GM23338 (cell line): ENCODE results near the gene TM9SF4. TPM values are rescaled to one million over a fixed set of nuclear protein-coding genes. Genes with fewer than 3 reads are reported as not detected.

Source experiments
- ATAC-seq: fragments of 200-7000 bp; cut with Tn5 transposase; 3 replicates; pipeline ENCODE4 v1.9.1; 2020
- DNase-seq: peaks from one replicate; pipeline ENCODE4 v3.0.0-alpha.2; 2015; ENCODE audit warnings: low spot score
- H2AFZ ChIP-seq: fragments of 200-600 bp; sonication (generic); 2 replicates; pipeline ENCODE4 v1.8.0; 2016; ENCODE audit warnings: antibody characterized with exemption, mild to moderate bottlenecking, moderate library complexity
- H3F3A ChIP-seq: fragments of 200-600 bp; sonication (generic); replicated peaks from 2 replicates; pipeline ENCODE4 v1.8.0; 2017; ENCODE audit warnings: antibody characterized with exemption, mixed run types, low read depth
- H3K27ac ChIP-seq: fragments of 200-600 bp; sonication (generic); 2 replicates; pipeline ENCODE4 v1.6.1; 2016; ENCODE audit warnings: low read depth
- H3K27me3 ChIP-seq: fragments of 200-600 bp; sonication (generic); 2 replicates; pipeline ENCODE4 v1.8.0; 2016; ENCODE audit warnings: mild to moderate bottlenecking, mixed run types, moderate library complexity; ENCODE audit not compliant: insufficient read depth
- H3K36me3 ChIP-seq: fragments of 200-600 bp; sonication (generic); 2 replicates; pipeline ENCODE4 v1.8.0; 2016; ENCODE audit warnings: mild to moderate bottlenecking; ENCODE audit not compliant: insufficient read depth
- H3K4me1 ChIP-seq: fragments of 200-600 bp; sonication (generic); 2 replicates; pipeline ENCODE4 v1.8.0; 2016; ENCODE audit warnings: mild to moderate bottlenecking, moderate library complexity; ENCODE audit not compliant: insufficient read depth
- H3K4me2 ChIP-seq: fragments of 200-600 bp; sonication (generic); 2 replicates; pipeline ENCODE4 v1.7.1; 2017; ENCODE audit warnings: mixed run types
- H3K4me3 ChIP-seq: fragments of 200-600 bp; sonication (generic); 2 replicates; pipeline ENCODE4 v1.6.1; 2016; ENCODE audit warnings: mixed run types
- H3K79me2 ChIP-seq: fragments of 200-600 bp; sonication (generic); replicated peaks from 2 replicates; pipeline ENCODE4 v1.8.0; 2017; ENCODE audit warnings: mild to moderate bottlenecking; ENCODE audit not compliant: insufficient read depth
- H3K9me2 ChIP-seq: fragments of 200-600 bp; sonication (generic); 2 replicates; pipeline ENCODE4 v1.8.0; 2017; ENCODE audit not compliant: insufficient read depth
- H4K20me1 ChIP-seq: fragments of 200-600 bp; sonication (generic); replicated peaks from 2 replicates; pipeline ENCODE4 v1.8.0; 2017; ENCODE audit warnings: mild to moderate bottlenecking; ENCODE audit not compliant: insufficient read depth
- H3K27ac Mint-ChIP-seq: 2 replicates; pipeline ENCODE4 v1.8.0; 2020; ENCODE audit warnings: inconsistent platforms, mild to moderate bottlenecking, moderate library complexity, mixed read lengths
- H3K27me3 Mint-ChIP-seq: 3 replicates; pipeline ENCODE4 v1.8.0; 2022; ENCODE audit warnings: low read depth, mild to moderate bottlenecking, moderate library complexity, mixed read lengths, inconsistent platforms; ENCODE audit not compliant: insufficient read depth, poor library complexity
- H3K36me3 Mint-ChIP-seq: 3 replicates; pipeline ENCODE4 v1.8.0; 2021; ENCODE audit warnings: low read depth, mild to moderate bottlenecking, inconsistent platforms, moderate library complexity, mixed read lengths
- H3K4me1 Mint-ChIP-seq: 3 replicates; pipeline ENCODE4 v1.8.0; 2020; ENCODE audit warnings: mild to moderate bottlenecking, inconsistent platforms, mixed read lengths
- H3K4me3 Mint-ChIP-seq: 3 replicates; pipeline ENCODE4 v1.8.0; 2021; ENCODE audit warnings: moderate library complexity, mild to moderate bottlenecking, inconsistent platforms, mixed read lengths
- H3K9me3 Mint-ChIP-seq: 3 replicates; pipeline ENCODE4 v1.8.0; 2020; ENCODE audit warnings: moderate library complexity, mild to moderate bottlenecking, inconsistent platforms, mixed read lengths
- CREB1 ChIP-seq: fragments of 250-450 bp; sonication (Bioruptor Pico); IDR thresholded peaks from 2 replicates; pipeline ENCODE4 v1.5.0; 2020; ENCODE audit warnings: low read depth, mild to moderate bottlenecking, moderate library complexity
- EZH2 ChIP-seq: fragments of 200-600 bp; sonication (generic); IDR thresholded peaks from one replicate; pipeline ENCODE4 v1.8.0; 2017; ENCODE audit warnings: antibody characterized with exemption, mild to moderate bottlenecking, low read depth; ENCODE audit not compliant: unreplicated experiment
- EZH2phosphoT487 ChIP-seq: fragments of 200-600 bp; sonication (generic); IDR thresholded peaks from one replicate; pipeline ENCODE4 v1.8.1; 2018; ENCODE audit warnings: antibody characterized with exemption; ENCODE audit not compliant: unreplicated experiment
- JUNB ChIP-seq: IDR thresholded peaks from one replicate; pipeline ENCODE4 v1.6.1; 2016; ENCODE audit warnings: antibody characterized with exemption; ENCODE audit not compliant: unreplicated experiment
- NANOG ChIP-seq: IDR thresholded peaks from 2 replicates; pipeline ENCODE4 v1.6.1; 2016; ENCODE audit warnings: antibody characterized with exemption, borderline replicate concordance
- POLR2AphosphoS5 ChIP-seq: IDR thresholded peaks from 2 replicates; pipeline ENCODE4 v1.6.1; 2016; ENCODE audit warnings: antibody characterized with exemption, low read depth
- STAT1 ChIP-seq: IDR thresholded peaks from one replicate; pipeline ENCODE4 v1.6.1; 2016; ENCODE audit warnings: antibody characterized with exemption; ENCODE audit not compliant: unreplicated experiment
- ZNF114 ChIP-seq: fragments of 250-450 bp; sonication (Bioruptor Pico); IDR thresholded peaks from 2 replicates; pipeline ENCODE4 v1.5.0; 2020; ENCODE audit warnings: mild to moderate bottlenecking, moderate library complexity
- ZNF331 ChIP-seq: fragments of 250-450 bp; sonication (Bioruptor Pico); IDR thresholded peaks from 2 replicates; pipeline ENCODE4 v1.5.0; 2020; ENCODE audit warnings: low read depth, mild to moderate bottlenecking, moderate library complexity
- polyA plus RNA-seq: library from polyadenylated mRNA; unstranded; fragments of >200 nt; fragmentation: Nextera tagmentation; extraction: Ambion mirVana; gene quantifications from 2 replicates; pipeline ENCODE4 v1.2.1, GENCODE V29; 2016
- total RNA-seq: library from RNA; depleted of rRNA; stranded (reverse); fragments of >200 nt; shearing (Covaris generic); gene quantifications from 2 replicates; pipeline ENCODE4 v1.2.3, GENCODE V29; 2014
- TF ChIP-seq, protein P1 (sequence below), 2 experiments: fragments of 200-600 bp in 1 of 2; sonication (generic) in 1 of 2; conservative IDR thresholded peaks; 2 replicates each; pipeline versions ENCODE4 v1.5.1 to v1.6.1; 2016 to 2017; ENCODE audit warnings: antibody characterized with exemption in 2 of 2, low read depth in 2 of 2, mild to moderate bottlenecking in 2 of 2, moderate library complexity in 1 of 2
- TF ChIP-seq, protein P2 (sequence below): IDR thresholded peaks from 2 replicates; pipeline ENCODE4 v1.6.1; 2016; ENCODE audit warnings: antibody characterized with exemption
- TF ChIP-seq, protein P3 (sequence below): IDR thresholded peaks from one replicate; pipeline ENCODE4 v1.6.1; 2018; ENCODE audit warnings: antibody characterized with exemption; ENCODE audit not compliant: unreplicated experiment
- TF ChIP-seq, protein P4 (sequence below): fragments of 250-450 bp; sonication (Bioruptor Pico); IDR thresholded peaks from 2 replicates; pipeline ENCODE4 v1.5.0; 2020; ENCODE audit warnings: mild to moderate bottlenecking, moderate library complexity

Gene TM9SF4
- total and polyA plus RNA-seq, 2 experiments from 2014 or later = 20.4 to 52.6 TPM

DNA sequence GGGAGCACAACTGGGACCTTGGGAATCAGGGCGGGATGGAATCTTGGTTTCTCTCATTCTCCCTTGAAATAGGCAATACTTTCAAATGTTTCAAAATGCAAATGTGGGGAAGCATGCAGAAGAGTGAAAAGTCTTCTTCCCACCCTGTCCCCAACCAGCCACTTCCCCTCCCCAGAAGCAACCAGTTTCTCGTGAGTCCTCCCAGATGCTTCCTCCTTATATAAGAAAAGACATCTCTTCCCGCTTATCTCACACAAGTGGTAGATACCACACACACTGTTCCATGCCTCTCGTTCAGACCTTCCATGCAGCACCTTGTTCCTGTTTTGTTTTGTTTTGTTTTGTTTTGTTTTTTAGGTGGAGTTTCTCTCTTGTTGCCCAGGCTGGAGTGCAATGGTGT, 32.3 kb upstream of the TM9SF4 start:
- Mint-ChIP-seq H3K4me1 (no peaks in the 10 kb centered on the region; the same call in 2 of the 3 replicates), H3K27ac (no peak overlapping the region), H3K36me3 (no peaks in the 10 kb centered on the region), H3K27me3 (peaks cover 4% of the 10 kb centered on the region), H3K4me3 (no peak overlapping the region), H3K9me3 (no peaks in the 10 kb centered on the region)
- H2AFZ ChIP-seq = no peak overlapping the region
- ATAC-seq (no peak), DNase-seq (no peak)
- no peaks in the 10 kb centered on the region for H3K27me3 ChIP-seq
- H3K79me2 ChIP-seq = no peaks in the 10 kb centered on the region
- no peak overlapping the region for H3K27ac ChIP-seq
- H3K4me2 ChIP-seq = no peak overlapping the region
- no peaks in the 10 kb centered on the region for H4K20me1 ChIP-seq
- 0 out of 2 replicates have a peak, but pooled peaks cover 4% of the 10 kb centered on the region for H3K9me2 ChIP-seq
- no peaks in the 10 kb centered on the region for H3K4me1 ChIP-seq
- no peak overlapping the region for H3K4me3 ChIP-seq
- no peaks in the 10 kb centered on the region for H3K36me3 ChIP-seq
- no peak for TF ChIP-seq ZNF114
- TF ChIP-seq, protein P1, sequence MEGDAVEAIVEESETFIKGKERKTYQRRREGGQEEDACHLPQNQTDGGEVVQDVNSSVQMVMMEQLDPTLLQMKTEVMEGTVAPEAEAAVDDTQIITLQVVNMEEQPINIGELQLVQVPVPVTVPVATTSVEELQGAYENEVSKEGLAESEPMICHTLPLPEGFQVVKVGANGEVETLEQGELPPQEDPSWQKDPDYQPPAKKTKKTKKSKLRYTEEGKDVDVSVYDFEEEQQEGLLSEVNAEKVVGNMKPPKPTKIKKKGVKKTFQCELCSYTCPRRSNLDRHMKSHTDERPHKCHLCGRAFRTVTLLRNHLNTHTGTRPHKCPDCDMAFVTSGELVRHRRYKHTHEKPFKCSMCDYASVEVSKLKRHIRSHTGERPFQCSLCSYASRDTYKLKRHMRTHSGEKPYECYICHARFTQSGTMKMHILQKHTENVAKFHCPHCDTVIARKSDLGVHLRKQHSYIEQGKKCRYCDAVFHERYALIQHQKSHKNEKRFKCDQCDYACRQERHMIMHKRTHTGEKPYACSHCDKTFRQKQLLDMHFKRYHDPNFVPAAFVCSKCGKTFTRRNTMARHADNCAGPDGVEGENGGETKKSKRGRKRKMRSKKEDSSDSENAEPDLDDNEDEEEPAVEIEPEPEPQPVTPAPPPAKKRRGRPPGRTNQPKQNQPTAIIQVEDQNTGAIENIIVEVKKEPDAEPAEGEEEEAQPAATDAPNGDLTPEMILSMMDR (conservative IDR thresholded peaks at IDR 0.05; ENCODE audit: low read depth in 2 of 2) = no peak
- TF ChIP-seq, protein P2, sequence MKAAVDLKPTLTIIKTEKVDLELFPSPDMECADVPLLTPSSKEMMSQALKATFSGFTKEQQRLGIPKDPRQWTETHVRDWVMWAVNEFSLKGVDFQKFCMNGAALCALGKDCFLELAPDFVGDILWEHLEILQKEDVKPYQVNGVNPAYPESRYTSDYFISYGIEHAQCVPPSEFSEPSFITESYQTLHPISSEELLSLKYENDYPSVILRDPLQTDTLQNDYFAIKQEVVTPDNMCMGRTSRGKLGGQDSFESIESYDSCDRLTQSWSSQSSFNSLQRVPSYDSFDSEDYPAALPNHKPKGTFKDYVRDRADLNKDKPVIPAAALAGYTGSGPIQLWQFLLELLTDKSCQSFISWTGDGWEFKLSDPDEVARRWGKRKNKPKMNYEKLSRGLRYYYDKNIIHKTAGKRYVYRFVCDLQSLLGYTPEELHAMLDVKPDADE = no peak
- TF ChIP-seq ZNF331 (CRISPR knock-in tag) = no peak
- TF ChIP-seq, protein P3, sequence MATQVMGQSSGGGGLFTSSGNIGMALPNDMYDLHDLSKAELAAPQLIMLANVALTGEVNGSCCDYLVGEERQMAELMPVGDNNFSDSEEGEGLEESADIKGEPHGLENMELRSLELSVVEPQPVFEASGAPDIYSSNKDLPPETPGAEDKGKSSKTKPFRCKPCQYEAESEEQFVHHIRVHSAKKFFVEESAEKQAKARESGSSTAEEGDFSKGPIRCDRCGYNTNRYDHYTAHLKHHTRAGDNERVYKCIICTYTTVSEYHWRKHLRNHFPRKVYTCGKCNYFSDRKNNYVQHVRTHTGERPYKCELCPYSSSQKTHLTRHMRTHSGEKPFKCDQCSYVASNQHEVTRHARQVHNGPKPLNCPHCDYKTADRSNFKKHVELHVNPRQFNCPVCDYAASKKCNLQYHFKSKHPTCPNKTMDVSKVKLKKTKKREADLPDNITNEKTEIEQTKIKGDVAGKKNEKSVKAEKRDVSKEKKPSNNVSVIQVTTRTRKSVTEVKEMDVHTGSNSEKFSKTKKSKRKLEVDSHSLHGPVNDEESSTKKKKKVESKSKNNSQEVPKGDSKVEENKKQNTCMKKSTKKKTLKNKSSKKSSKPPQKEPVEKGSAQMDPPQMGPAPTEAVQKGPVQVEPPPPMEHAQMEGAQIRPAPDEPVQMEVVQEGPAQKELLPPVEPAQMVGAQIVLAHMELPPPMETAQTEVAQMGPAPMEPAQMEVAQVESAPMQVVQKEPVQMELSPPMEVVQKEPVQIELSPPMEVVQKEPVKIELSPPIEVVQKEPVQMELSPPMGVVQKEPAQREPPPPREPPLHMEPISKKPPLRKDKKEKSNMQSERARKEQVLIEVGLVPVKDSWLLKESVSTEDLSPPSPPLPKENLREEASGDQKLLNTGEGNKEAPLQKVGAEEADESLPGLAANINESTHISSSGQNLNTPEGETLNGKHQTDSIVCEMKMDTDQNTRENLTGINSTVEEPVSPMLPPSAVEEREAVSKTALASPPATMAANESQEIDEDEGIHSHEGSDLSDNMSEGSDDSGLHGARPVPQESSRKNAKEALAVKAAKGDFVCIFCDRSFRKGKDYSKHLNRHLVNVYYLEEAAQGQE = no peak
- TF ChIP-seq EZH2 = no peak
- no peak for TF ChIP-seq STAT1
- no peak for TF ChIP-seq JUNB
- TF ChIP-seq, protein P4, sequence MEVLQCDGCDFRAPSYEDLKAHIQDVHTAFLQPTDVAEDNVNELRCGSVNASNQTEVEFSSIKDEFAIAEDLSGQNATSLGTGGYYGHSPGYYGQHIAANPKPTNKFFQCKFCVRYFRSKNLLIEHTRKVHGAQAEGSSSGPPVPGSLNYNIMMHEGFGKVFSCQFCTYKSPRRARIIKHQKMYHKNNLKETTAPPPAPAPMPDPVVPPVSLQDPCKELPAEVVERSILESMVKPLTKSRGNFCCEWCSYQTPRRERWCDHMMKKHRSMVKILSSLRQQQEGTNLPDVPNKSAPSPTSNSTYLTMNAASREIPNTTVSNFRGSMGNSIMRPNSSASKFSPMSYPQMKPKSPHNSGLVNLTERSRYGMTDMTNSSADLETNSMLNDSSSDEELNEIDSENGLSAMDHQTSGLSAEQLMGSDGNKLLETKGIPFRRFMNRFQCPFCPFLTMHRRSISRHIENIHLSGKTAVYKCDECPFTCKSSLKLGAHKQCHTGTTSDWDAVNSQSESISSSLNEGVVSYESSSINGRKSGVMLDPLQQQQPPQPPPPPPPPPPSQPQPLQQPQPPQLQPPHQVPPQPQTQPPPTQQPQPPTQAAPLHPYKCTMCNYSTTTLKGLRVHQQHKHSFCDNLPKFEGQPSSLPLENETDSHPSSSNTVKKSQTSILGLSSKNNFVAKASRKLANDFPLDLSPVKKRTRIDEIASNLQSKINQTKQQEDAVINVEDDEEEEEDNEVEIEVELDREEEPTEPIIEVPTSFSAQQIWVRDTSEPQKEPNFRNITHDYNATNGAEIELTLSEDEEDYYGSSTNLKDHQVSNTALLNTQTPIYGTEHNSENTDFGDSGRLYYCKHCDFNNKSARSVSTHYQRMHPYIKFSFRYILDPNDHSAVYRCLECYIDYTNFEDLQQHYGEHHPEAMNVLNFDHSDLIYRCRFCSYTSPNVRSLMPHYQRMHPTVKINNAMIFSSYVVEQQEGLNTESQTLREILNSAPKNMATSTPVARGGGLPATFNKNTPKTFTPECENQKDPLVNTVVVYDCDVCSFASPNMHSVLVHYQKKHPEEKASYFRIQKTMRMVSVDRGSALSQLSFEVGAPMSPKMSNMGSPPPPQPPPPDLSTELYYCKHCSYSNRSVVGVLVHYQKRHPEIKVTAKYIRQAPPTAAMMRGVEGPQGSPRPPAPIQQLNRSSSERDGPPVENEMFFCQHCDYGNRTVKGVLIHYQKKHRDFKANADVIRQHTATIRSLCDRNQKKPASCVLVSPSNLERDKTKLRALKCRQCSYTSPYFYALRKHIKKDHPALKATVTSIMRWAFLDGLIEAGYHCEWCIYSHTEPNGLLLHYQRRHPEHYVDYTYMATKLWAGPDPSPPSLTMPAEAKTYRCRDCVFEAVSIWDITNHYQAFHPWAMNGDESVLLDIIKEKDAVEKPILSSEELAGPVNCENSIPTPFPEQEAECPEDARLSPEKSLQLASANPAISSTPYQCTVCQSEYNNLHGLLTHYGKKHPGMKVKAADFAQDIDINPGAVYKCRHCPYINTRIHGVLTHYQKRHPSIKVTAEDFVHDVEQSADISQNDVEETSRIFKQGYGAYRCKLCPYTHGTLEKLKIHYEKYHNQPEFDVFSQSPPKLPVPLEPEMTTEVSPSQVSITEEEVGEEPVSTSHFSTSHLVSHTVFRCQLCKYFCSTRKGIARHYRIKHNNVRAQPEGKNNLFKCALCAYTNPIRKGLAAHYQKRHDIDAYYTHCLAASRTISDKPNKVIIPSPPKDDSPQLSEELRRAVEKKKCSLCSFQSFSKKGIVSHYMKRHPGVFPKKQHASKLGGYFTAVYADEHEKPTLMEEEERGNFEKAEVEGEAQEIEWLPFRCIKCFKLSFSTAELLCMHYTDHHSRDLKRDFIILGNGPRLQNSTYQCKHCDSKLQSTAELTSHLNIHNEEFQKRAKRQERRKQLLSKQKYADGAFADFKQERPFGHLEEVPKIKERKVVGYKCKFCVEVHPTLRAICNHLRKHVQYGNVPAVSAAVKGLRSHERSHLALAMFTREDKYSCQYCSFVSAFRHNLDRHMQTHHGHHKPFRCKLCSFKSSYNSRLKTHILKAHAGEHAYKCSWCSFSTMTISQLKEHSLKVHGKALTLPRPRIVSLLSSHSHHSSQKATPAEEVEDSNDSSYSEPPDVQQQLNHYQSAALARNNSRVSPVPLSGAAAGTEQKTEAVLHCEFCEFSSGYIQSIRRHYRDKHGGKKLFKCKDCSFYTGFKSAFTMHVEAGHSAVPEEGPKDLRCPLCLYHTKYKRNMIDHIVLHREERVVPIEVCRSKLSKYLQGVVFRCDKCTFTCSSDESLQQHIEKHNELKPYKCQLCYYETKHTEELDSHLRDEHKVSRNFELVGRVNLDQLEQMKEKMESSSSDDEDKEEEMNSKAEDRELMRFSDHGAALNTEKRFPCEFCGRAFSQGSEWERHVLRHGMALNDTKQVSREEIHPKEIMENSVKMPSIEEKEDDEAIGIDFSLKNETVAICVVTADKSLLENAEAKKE (CRISPR knock-in tag) = no peak
- no peak for TF ChIP-seq POLR2AphosphoS5
- TF ChIP-seq NANOG = no peak
- TF ChIP-seq CREB1 (CRISPR knock-in tag) = no peak
- TF ChIP-seq EZH2phosphoT487 = no peak
- H3F3A ChIP-seq = no peaks in the 10 kb centered on the region
